Fibroblast of skin of right biceps (primary cell): ENCODE results near the gene PRXL2B.

Source experiments
- DNase-seq: peaks from one replicate; pipeline ENCODE4 v3.0.0-alpha.2; 2013

Gene PRXL2B

DNA sequence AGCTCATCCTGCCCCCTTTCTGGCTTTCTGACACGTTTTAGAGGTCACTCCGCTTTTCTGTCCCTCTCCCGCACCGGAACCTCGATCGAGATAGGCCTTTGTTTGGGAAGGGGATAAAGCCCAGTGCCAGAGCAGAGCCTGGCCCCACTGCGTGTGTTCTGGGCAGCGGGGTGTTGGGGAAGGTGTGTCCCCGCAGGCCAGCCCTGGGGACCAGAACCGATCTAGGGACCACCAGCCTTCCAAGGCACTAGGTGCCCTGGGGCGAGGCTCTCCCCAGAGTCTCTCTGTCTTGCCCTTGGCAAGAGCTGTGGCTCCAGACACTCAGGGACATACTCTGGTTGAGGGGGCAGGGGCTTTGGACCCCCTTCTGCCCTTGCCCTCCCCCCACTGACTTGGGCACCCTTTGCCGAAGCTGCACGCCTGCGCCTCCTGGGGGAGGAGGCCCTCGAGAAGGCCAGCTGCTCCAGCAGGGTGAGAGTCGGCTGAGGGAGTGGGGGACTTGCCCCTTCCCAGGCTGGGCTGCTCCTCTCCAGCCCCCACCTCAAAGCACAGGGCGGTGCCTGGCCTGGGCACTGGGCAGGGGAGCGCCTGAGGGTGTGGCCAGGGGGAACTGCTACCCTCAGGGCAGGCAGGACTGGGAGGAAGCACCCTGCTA lies 16.4 kb downstream of the PRXL2B start:
- no peak for DNase-seq

DNA sequence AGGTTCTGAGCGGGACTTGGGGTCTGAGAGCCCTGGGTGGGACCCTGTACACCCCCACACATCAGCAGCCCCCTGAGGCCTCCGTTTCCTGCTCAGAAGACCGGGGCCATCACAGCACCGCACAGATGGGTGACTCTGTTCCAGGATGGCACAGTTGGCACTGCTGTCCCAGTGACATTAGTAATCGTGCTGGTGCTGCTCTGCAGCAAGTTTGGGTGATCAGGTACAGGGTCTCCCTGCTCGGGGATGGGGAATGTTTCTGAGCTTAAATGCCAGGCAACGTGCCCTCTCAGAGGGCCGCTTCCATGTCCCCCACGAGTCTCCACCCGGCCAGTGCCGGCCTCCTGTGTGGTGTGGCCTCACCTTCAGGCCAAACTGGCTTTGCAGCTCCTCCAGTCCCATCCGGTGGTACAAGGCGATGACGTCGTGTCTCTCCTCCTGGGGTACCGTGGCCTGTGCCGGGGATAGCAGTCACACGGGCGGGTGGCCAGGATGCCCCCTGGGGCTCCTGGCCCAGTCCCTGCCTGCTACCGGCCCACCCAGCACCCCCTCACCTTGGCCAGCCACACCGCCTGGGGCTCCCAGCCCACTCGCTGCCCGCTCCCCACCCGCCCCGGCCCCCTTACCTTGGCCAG lies 17.1 kb downstream of the PRXL2B start:
- no peak for DNase-seq

DNA sequence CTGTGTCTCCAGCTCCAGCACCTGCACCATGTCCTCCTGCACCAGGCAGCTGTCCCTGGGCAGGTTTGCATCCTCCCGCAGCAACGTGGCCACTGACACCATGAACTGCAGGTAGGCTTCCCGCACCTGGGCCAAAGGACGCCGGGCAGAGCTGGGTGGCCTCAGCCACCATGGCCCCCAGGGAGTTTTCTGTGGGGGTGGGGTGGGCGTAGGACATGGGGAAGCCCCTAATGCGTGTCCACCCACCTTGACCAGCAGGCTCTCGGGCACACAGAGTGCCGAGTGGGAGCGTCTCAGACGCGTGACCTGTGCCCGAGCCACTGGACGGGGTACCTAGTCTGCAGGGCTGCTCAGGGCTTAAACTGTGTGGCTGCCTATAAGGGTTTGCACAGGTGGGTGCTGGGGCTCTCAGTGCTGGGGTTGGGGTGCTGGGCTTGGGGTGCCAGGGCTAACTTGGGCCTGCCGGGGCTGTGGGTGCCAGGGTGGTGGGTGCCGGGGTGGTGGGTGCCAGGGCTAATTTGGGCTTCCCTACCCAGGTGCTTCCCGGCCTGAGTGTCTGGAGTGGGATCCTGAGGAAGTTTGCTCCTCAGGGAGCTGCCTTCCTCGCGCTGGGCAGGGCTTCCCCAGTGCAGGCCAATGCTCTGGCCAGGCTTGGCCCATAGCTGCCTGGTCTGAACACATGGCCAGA lies 17.7 kb downstream of the PRXL2B start:
- DNase-seq, result no peak

DNA sequence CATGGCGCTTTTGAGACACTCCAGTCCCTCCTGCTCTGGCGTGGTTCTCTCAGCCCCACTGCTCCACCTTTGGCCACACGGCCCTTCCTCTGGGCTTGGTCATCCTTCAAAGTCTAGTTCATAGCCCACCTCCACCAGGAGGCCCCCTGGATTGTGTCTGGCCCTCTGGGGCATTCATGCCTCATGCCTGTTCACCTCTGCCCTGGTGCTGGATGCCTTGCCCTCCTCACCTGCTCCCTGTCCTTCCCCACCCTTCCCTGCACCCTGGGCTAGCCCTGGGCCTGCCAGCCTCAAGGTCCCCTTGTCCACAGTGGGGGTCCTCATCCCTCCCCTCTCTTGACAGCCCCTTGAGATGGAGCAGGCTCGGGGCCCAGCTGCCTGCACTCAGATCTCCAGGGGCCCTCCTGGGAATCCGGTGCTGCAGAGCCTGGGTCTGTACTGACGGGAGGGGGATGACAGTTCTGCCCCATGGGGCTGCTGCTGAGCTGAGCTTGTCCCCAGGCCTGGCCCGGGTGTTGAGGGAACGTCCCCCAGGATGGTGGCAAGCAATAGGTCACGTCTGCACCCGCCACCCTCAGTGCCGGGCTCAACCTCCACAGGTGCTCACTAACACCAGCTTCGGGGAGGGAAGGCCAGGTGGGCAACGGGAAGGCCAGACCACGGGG lies 18.4 kb downstream of the PRXL2B start:
- DNase-seq, result no peak

DNA sequence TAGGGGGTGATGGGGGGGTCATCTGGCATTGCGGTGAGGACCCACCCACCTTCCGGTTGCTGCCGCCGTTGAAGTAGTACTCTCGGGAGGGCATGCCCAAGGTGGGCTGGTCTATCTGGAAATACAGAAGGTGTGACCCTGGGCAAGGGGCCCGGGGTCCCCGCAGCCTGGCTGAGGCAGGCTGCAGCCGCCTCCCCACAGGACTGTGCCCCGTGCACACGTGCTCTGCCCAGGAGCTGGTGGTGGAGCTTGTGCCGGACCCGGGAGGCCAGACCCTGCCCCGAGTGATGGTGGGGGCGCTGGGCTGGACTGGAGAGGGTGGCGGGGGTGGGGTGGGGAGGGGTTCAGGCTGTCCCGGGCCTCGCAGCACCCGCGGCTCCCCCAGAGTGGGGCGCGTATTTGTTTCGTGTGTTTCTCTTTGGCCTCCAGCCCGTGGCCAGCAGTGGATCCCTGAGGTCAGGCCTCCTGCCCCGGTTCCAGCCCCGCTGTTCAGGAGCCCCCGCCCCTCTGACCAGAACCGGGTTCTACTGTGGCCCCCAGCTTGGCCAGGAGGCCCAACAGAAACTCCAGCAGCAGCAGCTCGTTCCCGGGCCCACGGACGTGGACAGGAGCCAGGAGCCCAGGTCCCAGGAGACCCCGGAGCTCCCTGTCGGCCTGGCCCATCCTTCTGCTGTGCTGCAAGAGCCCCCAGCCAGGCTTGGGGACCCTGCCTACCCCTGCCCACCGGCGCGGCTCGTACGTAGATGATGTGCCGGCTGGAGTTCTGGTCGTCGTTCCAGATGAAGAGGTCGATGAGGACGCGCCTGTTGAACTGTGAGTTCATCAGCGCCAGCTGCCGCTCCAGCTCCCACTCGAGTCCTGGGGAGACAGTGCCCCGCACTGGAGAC lies 19.2 kb downstream of the PRXL2B start:
- no peak for DNase-seq

DNA sequence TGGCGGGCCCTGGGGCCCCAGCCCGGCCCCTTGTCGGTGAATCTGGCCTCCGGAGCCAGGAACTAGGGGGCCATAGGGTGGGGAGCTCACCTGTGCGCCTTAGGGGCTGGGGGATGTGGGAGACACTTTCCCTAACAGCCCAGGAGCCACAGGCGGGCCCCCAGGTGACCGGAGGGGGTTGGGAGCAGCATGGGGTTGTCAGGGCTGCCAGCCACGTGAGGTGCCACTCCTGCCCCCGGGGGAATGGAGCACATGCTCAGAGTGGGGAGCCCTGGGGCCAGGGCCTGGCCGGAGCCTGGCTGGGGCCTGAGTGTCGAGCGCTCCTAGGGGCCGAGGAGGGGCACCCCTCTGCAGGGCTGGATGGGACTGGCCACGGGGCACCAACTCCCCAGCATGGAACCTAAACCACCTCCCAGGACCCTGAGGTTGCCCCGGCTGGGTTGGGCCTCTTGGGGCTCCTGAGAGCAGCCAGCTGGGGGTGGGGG lies 19.9 kb downstream of the PRXL2B start:
- no peak for DNase-seq

DNA sequence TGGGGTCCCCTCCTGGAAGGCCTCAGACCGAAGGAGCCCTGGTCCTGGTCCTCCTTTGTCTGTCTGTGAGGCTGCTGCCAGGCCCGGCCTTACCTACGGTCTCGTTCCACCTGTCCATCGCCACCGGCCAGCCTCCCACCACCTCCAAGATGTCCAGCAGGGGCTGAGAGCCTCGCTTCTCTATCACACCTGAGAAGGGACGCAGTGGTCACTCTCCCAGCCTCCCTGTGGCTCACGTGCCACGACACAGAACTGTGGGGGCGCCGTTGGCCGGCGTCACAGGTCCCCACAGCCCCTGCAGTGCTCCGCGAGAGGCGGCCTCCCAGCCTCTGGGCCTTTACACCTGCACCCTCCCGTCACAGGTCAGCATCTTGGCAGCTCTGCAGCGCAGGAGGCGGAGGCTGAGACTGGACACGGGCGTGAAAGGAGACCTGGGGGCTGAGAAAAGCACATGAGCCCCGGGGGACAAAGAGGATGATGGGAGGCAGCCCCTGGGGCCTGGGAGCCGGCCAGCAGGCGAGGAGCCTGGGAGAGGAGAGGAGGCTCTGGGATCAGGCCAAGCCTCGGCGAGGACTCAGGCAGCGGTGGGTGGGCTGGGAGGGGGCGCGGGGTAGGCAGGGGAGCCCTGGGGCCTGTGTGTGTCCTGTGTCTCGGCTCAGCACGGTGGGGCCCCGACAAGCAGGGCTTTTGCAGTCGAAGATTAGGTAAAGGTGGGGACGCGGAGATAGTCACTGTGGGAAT lies 20.5 kb downstream of the PRXL2B start:
- DNase-seq, result no peak

DNA sequence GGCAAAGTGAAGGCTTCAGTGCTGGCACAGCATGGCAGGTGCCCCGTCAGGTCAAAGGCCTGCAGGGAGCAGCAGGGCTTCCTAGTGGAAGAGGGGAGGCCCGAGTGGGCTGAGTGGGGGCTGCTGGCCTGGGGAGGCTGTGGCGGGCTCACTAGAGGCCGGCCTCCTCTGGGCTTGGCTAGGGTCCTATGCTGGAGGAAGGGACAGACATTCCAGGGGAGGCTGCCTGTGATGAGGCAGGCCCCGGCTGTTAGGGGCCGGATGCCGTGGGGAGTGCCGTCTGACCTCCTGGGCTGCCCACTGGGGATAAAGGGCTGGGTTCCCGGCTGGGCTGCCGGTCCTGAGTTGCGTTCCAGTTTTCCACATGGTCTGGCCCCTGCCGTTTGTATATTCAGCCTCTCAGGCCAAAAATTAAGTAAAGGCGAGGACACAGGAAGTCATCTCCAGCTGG lies 21.1 kb downstream of the PRXL2B start:
- no peak for DNase-seq

DNA sequence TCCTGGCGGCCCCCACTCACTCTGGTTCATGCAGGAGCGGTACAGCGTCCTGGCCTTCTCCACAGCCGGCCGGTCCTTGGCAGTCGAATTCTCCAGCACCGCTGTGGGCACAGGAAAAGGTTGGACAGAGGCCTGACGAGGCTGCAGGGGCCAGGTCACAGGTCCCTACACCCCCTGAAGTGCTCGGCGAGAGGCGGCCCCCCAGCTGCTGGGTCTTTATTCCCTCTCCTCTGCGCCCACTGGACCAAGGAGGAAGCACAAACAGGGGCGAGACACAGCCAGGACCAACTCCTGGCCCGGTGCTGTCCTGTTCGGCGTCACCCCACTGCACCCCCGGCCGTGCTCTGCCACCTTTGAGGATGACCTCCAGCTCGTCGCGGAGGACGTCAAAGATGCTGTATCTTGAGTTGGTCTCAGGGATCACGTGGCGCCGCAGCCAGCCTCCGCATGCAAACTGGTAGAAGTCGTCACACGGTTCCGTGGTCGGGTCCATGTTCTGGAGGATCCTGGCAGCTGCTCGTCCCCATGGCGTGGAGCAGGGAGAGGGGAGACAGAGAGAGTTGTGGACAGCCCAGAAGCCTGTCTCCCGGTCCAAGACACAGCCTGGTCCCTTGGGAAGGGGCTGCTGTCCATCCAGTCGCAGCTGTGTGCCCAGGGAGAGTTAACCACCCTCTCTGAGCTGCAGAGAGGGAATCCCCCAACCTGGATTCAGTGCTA lies 22.9 kb downstream of the PRXL2B start:
- no peak for DNase-seq

DNA sequence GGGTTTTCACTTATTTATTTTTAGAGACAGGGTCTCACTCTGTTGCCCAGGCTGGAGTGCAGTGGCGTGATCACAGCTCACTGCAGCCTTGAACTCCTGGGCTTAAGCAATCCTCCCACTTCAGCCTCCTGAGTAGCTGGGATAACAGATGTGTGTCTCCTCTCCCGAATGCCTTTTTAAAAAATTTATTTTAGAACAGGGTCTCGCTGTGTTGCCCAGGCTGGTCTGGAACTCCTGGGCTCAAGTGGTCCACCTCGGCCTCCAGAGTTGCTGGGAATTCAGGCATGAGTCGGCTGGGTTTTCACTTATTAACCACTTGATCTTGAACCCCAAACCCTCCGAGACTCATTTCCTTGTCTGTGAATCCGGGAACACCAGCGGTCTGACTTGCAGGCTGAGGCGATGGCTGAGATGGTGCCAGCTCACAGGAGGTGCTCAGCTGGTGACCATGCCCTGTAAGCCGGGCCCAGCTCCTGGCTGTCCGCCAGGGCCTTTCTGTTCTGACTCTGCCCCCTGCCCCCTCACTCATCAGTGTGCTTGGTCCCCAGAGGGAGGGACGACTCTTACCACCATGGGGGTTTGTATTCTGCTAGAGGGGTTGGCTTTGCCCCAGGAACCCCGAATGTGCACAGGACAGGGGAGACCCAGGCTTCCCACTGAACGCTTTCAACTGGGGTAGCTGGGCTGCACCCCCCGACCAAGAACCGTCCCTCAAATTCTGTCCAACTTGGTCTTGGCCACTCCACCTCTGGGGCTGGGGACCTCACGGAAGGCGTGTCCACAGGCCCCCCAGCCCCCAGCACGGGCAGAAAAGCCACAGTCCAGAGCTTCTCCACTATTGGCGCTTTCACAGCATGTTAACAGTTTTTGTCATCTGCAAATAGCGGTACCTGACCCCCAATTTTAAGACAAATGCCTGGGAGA lies 23.7 kb downstream of the PRXL2B start:
- DNase-seq, result no peak

DNA sequence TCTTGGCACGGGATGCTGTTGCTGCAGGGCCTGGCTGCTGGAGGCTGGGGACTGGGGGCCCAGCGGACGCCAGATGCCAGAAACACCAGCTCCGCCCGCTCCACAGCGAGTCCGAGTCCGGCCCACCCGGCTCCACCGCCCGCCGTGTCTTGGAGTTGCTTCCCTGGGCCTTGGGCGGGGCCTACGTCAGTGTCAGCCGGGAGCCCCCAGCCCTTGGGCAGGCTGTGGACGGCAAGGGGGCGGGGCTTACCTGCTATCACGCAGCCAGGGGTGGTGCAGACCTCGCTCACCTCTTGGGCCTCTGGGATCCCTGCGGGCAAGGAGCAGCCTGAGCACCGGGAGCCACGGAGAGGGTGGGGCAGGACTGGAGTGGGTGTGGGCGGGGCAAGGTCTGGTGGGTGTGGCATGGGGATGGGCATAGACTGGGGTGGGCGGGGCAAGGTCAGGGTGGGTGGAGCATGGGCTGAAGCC lies 24.5 kb downstream of the PRXL2B start:
- DNase-seq, result no peak

DNA sequence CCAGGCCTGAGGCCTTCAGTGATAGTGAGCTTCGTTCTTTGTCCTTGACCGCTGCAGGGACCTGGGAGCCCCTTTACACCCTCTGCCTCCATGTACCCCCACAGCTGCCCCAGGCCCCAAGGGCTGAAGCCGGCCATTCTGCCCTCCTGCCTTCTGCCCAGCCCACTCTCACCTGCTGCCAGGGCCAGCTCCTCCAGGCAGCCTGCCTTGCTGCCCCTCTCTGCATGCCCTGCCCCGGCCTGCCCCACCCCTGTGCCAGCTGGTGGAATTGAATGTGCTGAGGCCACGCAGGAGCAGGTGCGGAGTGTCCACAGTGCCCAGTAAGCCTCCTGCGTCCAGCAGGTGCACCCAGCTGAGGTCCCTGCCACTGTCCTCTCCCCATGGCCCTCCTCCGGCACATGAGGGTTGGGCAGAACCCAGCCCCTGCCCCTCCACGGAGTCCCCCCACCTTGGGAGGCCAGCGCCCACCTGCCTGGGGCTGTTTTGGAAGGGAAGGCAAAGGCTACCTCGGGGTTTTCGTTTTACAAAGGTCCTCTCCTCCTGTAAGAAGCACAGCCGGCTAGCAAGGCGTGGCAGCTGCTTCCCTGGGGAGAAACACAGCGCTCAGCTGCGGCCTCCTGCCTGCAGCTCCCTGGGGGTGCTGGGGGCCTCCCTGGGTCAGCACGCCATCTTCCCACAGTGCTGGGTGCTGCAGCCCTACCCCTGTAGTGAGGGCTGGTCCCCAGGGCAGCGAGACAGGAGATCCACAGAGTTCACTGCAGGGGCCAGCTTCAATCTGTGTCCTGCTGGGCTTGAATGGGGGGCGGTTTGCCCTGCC lies 25.3 kb downstream of the PRXL2B start:
- DNase-seq, result no peak

DNA sequence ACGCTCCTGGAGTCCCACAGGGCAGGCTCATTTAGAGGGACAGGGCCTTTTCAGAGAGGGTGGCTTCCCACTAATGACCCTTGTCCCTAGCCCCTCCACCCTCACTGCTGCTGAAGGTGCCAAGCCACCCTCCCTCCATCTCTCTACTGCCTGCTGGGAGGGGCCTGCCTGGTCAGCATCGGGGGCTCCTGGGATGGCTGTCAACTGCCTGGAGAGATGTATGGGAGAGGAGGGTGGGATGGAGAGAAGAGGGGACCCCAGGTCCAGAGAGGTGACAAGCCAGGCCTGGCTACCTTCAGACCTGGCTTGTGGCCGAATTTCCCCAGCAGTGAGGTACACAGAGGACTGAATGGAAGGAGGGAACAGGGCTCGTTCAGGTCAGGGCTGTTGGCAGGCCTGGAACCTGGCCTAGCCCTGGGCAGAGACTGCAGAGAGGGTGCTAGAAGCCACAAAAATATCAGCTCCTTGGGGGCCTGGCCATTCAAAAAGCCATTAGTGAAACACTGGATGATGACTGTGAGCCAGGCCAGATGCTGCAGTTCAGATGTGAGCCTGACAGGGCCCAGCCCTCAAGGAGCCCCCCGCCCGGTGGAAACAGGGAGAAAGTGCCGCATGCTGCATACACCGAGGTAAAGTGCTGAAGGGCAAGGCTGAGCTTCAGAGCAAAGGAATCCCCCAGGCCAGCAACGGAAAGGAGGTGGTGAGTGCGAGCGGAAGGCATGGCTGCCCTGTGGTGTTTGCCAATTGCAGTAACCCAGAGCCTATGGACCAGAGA lies 26.2 kb downstream of the PRXL2B start:
- no peak for DNase-seq

DNA sequence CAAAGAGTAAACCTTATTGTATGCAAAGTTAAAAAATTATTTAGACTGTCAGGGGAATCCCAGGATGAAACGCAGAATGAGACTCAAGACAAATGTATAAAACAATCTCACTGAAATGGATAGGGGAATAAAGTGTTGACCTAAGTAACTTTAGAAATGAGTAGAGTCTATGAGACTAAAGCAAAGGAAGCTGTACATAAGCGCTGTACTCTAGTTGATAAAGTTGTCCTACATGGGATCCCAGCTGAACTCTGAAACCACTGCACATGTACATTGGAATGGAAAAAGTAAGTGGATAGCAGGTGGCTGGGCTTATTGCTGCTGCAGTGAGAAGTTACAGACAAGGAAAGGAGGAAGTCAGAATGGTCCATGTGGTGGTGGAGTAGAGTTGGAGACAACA lies 27.6 kb downstream of the PRXL2B start:
- no peak for DNase-seq

DNA sequence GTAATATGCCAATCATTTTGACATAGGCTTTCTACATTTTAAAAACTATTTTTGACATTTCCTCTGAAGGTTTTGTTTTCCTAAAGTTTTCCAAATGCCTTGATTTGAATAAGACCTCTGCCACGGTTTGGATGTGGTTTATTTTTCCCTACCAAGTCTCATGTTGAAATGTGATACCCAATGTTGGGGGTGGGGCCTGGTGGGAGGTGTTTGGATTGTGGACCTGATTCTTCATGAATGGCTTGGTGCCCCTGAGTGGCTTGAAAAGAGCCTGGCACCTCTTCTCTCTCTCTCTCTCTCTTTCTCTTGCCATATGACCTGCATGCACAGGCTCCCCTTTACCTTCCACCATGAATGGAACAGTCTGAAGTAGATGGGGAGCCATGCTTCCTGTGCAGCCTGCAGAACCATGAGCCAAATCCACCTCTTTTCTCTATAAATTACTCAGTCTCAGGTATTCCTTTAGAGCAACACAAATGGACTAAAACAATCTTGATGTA lies 31.4 kb downstream of the PRXL2B start:
- DNase-seq, result no peak

DNA sequence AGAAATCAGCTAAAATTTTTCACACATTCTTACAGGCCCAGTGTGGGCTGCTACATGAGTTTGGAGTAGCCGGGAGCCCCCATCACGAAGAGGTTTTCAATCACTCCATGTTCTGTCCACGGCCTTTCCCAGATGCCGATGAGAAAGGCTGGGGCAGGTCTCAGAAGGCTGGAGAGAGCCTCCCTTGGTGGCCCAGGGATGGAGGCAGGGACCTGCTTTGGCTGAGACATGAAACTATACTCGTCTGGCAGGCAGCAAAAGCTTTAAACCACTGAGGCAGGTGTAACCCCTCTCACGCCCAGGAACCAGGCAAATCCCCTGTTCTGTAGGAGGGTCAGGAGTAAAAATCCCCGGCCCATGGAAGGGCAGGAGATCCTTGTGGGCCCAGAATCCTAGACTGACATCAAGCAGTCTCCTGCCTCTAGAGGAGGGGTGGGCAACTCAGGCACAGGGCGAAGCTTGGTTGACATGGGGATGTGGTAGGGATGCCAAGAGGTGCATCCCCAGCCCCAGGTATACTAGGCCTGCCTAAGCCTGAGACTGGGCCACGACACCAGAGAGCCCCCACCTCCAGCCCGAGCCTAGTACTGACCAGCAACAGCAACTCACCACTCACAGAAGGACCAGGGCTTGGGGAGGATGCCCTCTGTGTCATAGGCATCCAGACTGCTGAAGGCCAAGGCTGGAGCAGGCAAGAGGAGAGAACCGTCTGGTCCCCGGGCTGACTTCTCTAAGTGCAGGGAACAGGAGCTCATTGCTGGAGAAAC lies 37.2 kb downstream of the PRXL2B start:
- DNase-seq, result no peak

DNA sequence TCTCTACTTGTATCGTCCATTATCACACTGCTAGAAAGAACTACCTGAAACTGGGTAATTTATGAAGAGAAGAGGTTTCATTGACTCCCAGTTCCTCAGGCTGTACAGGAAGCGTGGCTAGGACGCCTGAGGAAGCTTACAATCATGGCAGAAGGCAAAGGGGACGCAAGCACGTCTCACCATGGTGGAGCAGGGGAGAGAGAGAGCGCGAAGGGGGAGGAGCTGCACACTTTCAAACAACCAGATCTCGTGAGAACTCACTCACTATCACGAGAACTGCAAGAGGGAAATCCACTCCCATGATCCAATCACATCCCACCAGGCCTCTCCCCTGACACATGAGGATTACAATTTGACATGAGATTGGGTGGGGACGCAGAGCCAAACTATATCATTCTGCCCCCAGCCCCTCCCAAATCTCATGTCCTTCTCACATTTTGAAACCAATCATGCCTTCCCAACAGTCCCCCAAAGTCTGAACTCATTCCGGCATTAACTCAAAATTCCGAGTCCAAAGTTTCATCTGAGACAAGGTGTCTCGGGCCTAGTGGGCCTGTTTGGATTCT lies 38.2 kb downstream of the PRXL2B start:
- DNase-seq, result no peak
